Measurements from ENCODE around the gene ALG6. TPM values are rescaled to one million over a fixed set of nuclear protein-coding genes. Genes with fewer than 3 reads are reported as not detected.

ALG6 gene
- total RNA-seq, 1 experiment from 2014 or later: 5.4 TPM

DNA sequence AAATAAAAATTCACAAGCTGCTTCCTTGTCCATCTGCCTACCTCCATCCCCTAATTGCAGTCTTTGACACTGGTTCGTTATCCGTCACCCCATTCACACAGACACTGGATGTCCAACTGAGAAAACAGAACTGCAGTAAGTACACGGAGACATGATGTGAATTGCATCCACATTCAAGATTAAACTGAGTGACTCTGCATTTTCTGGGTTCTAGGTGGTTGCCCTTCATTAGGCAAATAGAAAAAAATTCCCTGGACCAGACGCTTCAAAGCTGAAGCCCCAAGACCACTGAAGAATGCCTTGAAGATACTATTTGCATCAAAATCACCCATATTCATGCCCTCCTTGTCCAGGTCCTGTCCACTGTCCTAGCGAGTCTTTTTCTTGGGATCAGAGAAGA lies 7.9 kb upstream of the ALG6 start:
- CTCF ChIA-PET: interaction anchor here (0.7 kb wide), 1 partner anchor 169 kb away, joined by 3 read pairs; no protein-coding TSS in a partner anchor
- H3K4me3 Mint-ChIP-seq (ENCODE audit: unreplicated experiment): no peak overlapping the region
- H3K36me3 Mint-ChIP-seq (ENCODE audit: insufficient read depth, unreplicated experiment): no peaks in the 10 kb centered on the region
- no peak for DNase-seq (ENCODE audit: unreplicated experiment)
- H3K9me3 Mint-ChIP-seq (ENCODE audit: unreplicated experiment): no peaks in the 10 kb centered on the region
- H3K27ac Mint-ChIP-seq (ENCODE audit: low read depth, unreplicated experiment): no peak overlapping the region
- intact Hi-C loops (cut with micrococcal nuclease): loop anchor here (10.0 kb wide), 1 partner anchor 175 kb away; no protein-coding TSS in a partner anchor
- H3K27me3 Mint-ChIP-seq (ENCODE audit: insufficient read depth, unreplicated experiment): peaks cover 21% of the 10 kb centered on the region
- H3K4me1 Mint-ChIP-seq (ENCODE audit: insufficient read depth, unreplicated experiment): no peaks in the 10 kb centered on the region
- TF ChIP-seq, protein P1, sequence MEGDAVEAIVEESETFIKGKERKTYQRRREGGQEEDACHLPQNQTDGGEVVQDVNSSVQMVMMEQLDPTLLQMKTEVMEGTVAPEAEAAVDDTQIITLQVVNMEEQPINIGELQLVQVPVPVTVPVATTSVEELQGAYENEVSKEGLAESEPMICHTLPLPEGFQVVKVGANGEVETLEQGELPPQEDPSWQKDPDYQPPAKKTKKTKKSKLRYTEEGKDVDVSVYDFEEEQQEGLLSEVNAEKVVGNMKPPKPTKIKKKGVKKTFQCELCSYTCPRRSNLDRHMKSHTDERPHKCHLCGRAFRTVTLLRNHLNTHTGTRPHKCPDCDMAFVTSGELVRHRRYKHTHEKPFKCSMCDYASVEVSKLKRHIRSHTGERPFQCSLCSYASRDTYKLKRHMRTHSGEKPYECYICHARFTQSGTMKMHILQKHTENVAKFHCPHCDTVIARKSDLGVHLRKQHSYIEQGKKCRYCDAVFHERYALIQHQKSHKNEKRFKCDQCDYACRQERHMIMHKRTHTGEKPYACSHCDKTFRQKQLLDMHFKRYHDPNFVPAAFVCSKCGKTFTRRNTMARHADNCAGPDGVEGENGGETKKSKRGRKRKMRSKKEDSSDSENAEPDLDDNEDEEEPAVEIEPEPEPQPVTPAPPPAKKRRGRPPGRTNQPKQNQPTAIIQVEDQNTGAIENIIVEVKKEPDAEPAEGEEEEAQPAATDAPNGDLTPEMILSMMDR (IDR thresholded peaks at IDR 0.05; ENCODE audit: unreplicated experiment): no peak
- BruUV-seq (replicated peaks): no TSS peak
- POLR2A ChIA-PET: interaction anchor here (0.7 kb wide), 1 partner anchor 26 kb away, joined by 4 read pairs; no protein-coding TSS in a partner anchor

DNA sequence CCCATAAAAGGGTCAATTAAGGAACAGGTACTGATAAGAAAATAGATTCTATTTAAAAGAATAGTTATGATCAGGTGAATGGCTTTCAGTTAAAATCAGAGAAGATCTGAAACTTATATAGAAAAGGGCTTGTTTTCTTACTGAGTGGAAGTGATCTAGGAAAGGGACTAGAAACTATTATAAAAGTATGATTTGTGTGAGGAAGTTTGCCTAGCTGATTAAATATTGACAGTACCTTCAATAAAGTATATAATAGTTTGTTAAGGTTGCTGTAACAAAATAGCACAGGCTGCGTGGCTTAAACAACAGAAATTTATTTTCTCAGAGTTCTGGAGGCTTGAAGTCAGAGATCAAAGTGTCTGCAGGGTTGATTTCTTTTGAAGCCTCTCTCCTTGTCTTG lies 5.4 kb upstream of the ALG6 start:
- ChIA-PET POLR2A (no interaction called here), CTCF (no interaction called here)
- BruUV-seq (replicated peaks): no TSS peak
- H3K9me3 Mint-ChIP-seq (ENCODE audit: unreplicated experiment): no peaks in the 10 kb centered on the region
- TF ChIP-seq, protein P1 (IDR thresholded peaks at IDR 0.05; ENCODE audit: unreplicated experiment): no peak
- no peak overlapping the region for H3K4me3 Mint-ChIP-seq (ENCODE audit: unreplicated experiment)
- peaks cover 6% of the 10 kb centered on the region for H3K4me1 Mint-ChIP-seq (ENCODE audit: insufficient read depth, unreplicated experiment)
- H3K36me3 Mint-ChIP-seq (ENCODE audit: insufficient read depth, unreplicated experiment): no peaks in the 10 kb centered on the region
- DNase-seq (ENCODE audit: unreplicated experiment): no peak
- no peak overlapping the region for H3K27ac Mint-ChIP-seq (ENCODE audit: low read depth, unreplicated experiment)
- H3K27me3 Mint-ChIP-seq (ENCODE audit: insufficient read depth, unreplicated experiment): no peaks in the 10 kb centered on the region
- intact Hi-C loops (cut with micrococcal nuclease): no loop called here

DNA sequence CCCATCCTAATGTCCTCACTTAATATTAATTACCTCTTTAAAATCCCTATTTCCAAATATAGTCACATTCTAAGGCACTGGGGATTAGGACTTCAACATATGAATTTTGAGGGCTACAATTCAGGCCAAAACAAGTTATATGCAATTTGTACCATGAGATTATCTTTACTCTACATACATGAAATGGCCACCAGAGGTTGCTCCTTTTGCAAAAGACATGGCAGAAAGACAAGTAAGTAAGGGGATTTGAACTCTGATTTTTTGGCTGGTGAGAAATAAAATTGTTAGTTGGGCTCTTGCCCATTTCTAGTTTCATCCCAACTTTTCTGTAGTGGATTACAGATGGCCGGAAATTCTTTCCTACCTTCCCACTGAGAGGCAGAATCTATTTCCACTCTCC lies 4.8 kb upstream of the ALG6 start:
- Mint-ChIP-seq H3K4me3 (ENCODE audit: unreplicated experiment) (no peak overlapping the region), H3K4me1 (ENCODE audit: insufficient read depth, unreplicated experiment) (peaks cover 6% of the 10 kb centered on the region), H3K27me3 (ENCODE audit: insufficient read depth, unreplicated experiment) (no peaks in the 10 kb centered on the region), H3K27ac (ENCODE audit: low read depth, unreplicated experiment) (no peak overlapping the region), H3K36me3 (ENCODE audit: insufficient read depth, unreplicated experiment) (no peaks in the 10 kb centered on the region), H3K9me3 (ENCODE audit: unreplicated experiment) (no peaks in the 10 kb centered on the region)
- intact Hi-C loops (cut with micrococcal nuclease): no loop called here
- CTCF ChIA-PET: no interaction called here
- TF ChIP-seq, protein P1 (IDR thresholded peaks at IDR 0.05; ENCODE audit: unreplicated experiment): no peak
- POLR2A ChIA-PET: interaction anchor here (0.6 kb wide), 1 partner anchor 22 kb away, joined by 3 read pairs; no protein-coding TSS in a partner anchor
- no peak for DNase-seq (ENCODE audit: unreplicated experiment)
- no TSS peak for BruUV-seq (replicated peaks)

DNA sequence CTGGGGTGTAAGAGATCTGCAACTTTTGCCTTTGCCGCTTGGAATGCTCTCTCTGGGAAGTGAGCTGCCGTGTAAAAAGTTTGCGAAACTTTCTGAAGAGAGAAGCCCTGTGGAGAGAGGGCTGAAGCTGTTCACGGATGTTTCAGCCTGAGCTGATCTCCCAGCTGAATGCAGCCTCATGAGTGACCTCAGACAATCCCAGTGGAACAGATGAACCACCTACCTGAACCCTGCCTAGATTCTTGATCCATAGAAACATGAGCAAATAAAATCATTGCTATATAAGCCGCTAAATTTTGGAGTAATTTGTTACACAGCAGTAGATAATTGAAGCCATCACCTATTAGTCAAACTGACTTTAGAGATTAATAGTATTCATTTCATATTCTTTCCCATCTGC lies 4.4 kb upstream of the ALG6 start:
- CTCF ChIA-PET: interaction anchor here (0.7 kb wide), 1 partner anchor 270 kb away, joined by 3 read pairs; no protein-coding TSS in a partner anchor
- POLR2A ChIA-PET: interaction anchor here (0.6 to 0.7 kb wide), 2 partner anchors 22 to 248 kb away, joined by 3 read pairs; no protein-coding TSS in a partner anchor
- no TSS peak for BruUV-seq (replicated peaks)
- TF ChIP-seq, protein P1 (IDR thresholded peaks at IDR 0.05; ENCODE audit: unreplicated experiment): no peak
- H3K9me3 Mint-ChIP-seq (ENCODE audit: unreplicated experiment): no peaks in the 10 kb centered on the region
- H3K4me1 Mint-ChIP-seq (ENCODE audit: insufficient read depth, unreplicated experiment): peaks cover 6% of the 10 kb centered on the region
- no peaks in the 10 kb centered on the region for H3K36me3 Mint-ChIP-seq (ENCODE audit: insufficient read depth, unreplicated experiment)
- intact Hi-C loops (cut with micrococcal nuclease): no loop called here
- no peak overlapping the region for H3K27ac Mint-ChIP-seq (ENCODE audit: low read depth, unreplicated experiment)
- no peak overlapping the region for H3K4me3 Mint-ChIP-seq (ENCODE audit: unreplicated experiment)
- H3K27me3 Mint-ChIP-seq (ENCODE audit: insufficient read depth, unreplicated experiment): no peaks in the 10 kb centered on the region
- no peak for DNase-seq (ENCODE audit: unreplicated experiment)
